ENCODE data around the gene RAN. TPM values are rescaled to one million over a fixed set of nuclear protein-coding genes. Genes with fewer than 3 reads are reported as not detected.

Gene RAN
- total RNA-seq, 2 donors from 2014 or later, result 266 to 344 TPM

- no peak for ATAC-seq
- intact Hi-C loops (cut with DNase I, micrococcal nuclease), result loop anchor here in 1 of 2 donors (10.0 kb wide), 1 partner anchor 216 kb away; no protein-coding TSS in a partner anchor
- no peak for DNase-seq
Measured at GRCh38 chr12:130919086-130919485, 47.2 kb downstream of the RAN start.

GRCh38 chr12:130920119-130920703 lies 48.3 kb downstream of the RAN start:
- intact Hi-C loops (cut with DNase I, micrococcal nuclease), result no loop called here
- no peak for DNase-seq
- no peak for ATAC-seq

DNA sequence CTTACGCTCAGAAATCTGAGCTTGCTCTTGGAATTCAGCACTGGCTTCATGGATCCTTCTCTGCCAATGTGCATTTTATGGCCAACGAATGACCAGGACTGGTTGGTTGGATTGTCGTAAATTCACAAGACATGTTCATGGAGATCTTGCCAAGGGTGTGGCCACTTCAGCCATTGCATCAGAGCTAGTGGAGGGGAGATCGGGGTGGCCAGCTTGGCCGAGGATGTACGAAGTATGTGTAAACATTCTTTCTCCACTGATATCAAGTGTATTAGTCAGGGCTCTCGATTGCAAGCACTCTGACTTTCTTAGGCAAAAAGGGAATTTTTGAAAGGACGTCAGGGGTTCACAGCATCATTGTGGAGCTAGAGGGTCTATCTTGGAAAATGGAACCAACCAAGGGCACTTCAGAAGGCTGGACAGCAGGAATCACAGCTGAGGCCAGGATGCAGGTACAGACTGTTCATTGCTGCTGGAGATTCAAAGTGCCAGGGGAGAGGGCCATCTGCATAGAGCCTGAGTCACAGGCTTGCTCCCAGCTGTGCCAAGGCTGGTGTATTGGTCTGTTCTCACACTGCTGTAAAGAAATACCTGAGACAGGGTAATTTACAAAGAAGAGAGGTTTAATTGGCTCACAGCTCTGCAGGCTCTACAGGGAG lies 49.0 kb downstream of the RAN start:
- DNase-seq (peak in 1 of 2 donors; percentile 13), ATAC-seq (no peak)
- intact Hi-C loops (cut with DNase I, micrococcal nuclease), result no loop called here

- intact Hi-C loops (cut with DNase I, micrococcal nuclease), result no loop called here
- no peak for DNase-seq
- ATAC-seq, result no peak
Measured at GRCh38 chr12:130922511-130922953, 50.7 kb downstream of the RAN start.

- intact Hi-C loops (cut with DNase I, micrococcal nuclease), result no loop called here
- DNase-seq (no peak), ATAC-seq (no peak)
Measured at GRCh38 chr12:130924966-130925665, 53.2 kb downstream of the RAN start.

DNA sequence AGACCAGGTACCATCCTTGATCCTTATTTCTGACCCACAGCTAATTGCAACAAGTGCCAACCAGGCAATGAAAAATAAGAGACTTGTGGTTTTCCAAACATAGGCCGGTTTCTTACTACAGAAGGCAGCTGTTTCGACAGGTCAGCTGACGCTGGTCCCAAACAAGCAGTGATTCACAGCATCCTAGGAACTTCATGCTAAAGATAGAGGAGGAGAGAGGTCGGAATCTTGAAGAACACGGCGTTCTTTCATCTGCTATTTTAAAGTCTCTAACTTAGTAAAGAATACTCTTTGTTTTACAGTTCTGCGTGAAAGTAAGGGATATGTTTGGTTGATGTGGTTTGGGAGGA lies 53.8 kb downstream of the RAN start:
- ATAC-seq (no peak), DNase-seq (no peak)
- intact Hi-C loops (cut with DNase I, micrococcal nuclease), result no loop called here

Other genes with a start within 250 kb of the RAN start
- 1 to 10 TPM; 5.6 to 6.0 TPM for gene RIMBP2, start 155.8 kb upstream of the RAN start, total RNA-seq
- 1 to 10 TPM; 2.9 to 7.1 TPM for gene STX2, start 32.8 kb upstream of the RAN start, total RNA-seq
- gene ADGRD1, start 81.8 kb downstream of the RAN start, total RNA-seq, result 1 to 10 TPM; 4.0 to 5.8 TPM

Data from left colon (tissue), 2 donors.